Erythroblast (primary cell): Measurements from ENCODE around the gene MAPK7.

Experiments used
- DNase-seq, 2 experiments: peaks; one replicate each; lab custom pipeline; 2025; lab: John Stamatoyannopoulos, UW
- GATA1 ChIP-seq: IDR thresholded peaks from 2 replicates; pipeline ENCODE4 v1.6.1; 2011; ENCODE audit warnings: low read depth, mild to moderate bottlenecking, control low read depth, low read length, moderate library complexity
- POLR2A ChIP-seq: IDR thresholded peaks from 2 replicates; pipeline ENCODE4 v1.6.1; 2011; ENCODE audit warnings: mild to moderate bottlenecking, low read length

MAPK7 gene

GRCh38 chr17:19401321-19402010 lies 23.2 kb downstream of the MAPK7 start:
- no peak for DNase-seq
- TF ChIP-seq POLR2A: no peak
- no peak for TF ChIP-seq GATA1

GRCh38 chr17:19402171-19402570 lies 23.9 kb downstream of the MAPK7 start:
- TF ChIP-seq GATA1 (no peak), POLR2A (no peak)
- DNase-seq: no peak

- no peak for DNase-seq
- TF ChIP-seq GATA1 (no peak), POLR2A (no peak)
Observed at GRCh38 chr17:19403021-19403420, 24.7 kb downstream of the MAPK7 start.

GRCh38 chr17:19404264-19404663 lies 26.0 kb downstream of the MAPK7 start:
- DNase-seq: no peak
- TF ChIP-seq POLR2A (no peak), GATA1 (no peak)

- no peak for DNase-seq
- TF ChIP-seq POLR2A (no peak), GATA1 (no peak)
Observed at GRCh38 chr17:19405114-19405513, 26.8 kb downstream of the MAPK7 start.

- DNase-seq: no peak
Observed at GRCh38 chr17:19407601-19408345, 29.5 kb downstream of the MAPK7 start.

GRCh38 chr17:19408346-19408710 lies 30.0 kb downstream of the MAPK7 start:
- TF ChIP-seq POLR2A: no peak
- no peak for TF ChIP-seq GATA1
- DNase-seq: no peak

More at GRCh38 chr17:19407601-19408345, 29.5 kb downstream of the MAPK7 start:
- no peak for TF ChIP-seq GATA1
- TF ChIP-seq POLR2A: no peak

GRCh38 chr17:19409066-19409465 lies 30.8 kb downstream of the MAPK7 start:
- no peak for DNase-seq
- TF ChIP-seq POLR2A (no peak), GATA1 (no peak)

- no peak for DNase-seq
Observed at GRCh38 chr17:19409509-19409908, 31.2 kb downstream of the MAPK7 start.

GRCh38 chr17:19410091-19410490 lies 31.8 kb downstream of the MAPK7 start:
- TF ChIP-seq POLR2A (no peak), GATA1 (no peak)
- no peak for DNase-seq

More at GRCh38 chr17:19409509-19409908, 31.2 kb downstream of the MAPK7 start:
- TF ChIP-seq GATA1 (no peak), POLR2A (no peak)

GRCh38 chr17:19410875-19411620 lies 32.8 kb downstream of the MAPK7 start, which contains the start of gene RNF112:
TSS of gene RNF112 (plus strand) at chr17:19411232. CDS start at chr17:19411409, 177 bp downstream.
- TF ChIP-seq POLR2A: no peak
- no peak for TF ChIP-seq GATA1
- no peak for DNase-seq

GRCh38 chr17:19411631-19412030 lies 33.3 kb downstream of the MAPK7 start:
- no peak for TF ChIP-seq POLR2A
- no peak for DNase-seq

GRCh38 chr17:19412510-19412909 lies 34.2 kb downstream of the MAPK7 start:
- TF ChIP-seq POLR2A (no peak), GATA1 (no peak)
- no peak for DNase-seq

GRCh38 chr17:19412984-19413383 lies 34.7 kb downstream of the MAPK7 start:
- DNase-seq: no peak
- TF ChIP-seq POLR2A: no peak
- no peak for TF ChIP-seq GATA1
